HepG2 (cell line): ENCODE data around the gene SHF. TPM values are rescaled to one million over a fixed set of nuclear protein-coding genes. Genes with fewer than 3 reads are reported as not detected.
A peak's percentile ranks its signal among the peaks of the same experiment; 100 is the strongest.

Experiments used
- ATF2 ChIP-seq: sonication (generic); formaldehyde crosslinking; IDR thresholded peaks from 2 replicates; pipeline ENCODE4 v1.4.0; 2020; ENCODE audit warnings: missing genetic modification reagents
- CHCHD3 ChIP-seq: sonication (generic); formaldehyde crosslinking; IDR thresholded peaks from 2 replicates; pipeline ENCODE4 v1.8.0; 2022; ENCODE audit warnings: mild to moderate bottlenecking, missing genetic modification reagents, moderate library complexity
- EZH2 ChIP-seq: conservative IDR thresholded peaks from 2 replicates; pipeline ENCODE4 v1.6.1; 2012; ENCODE audit warnings: mild to moderate bottlenecking, low read depth, low read length, moderate library complexity
- HCFC1 ChIP-seq: fragments of 150-350 bp; IDR thresholded peaks from 2 replicates; pipeline ENCODE4 v1.6.1; 2014; ENCODE audit warnings: low read depth, low read length
- HMG20B ChIP-seq: conservative IDR thresholded peaks from 2 replicates; pipeline ENCODE4 v1.6.1; 2016; ENCODE audit warnings: missing genetic modification reagents, missing compliant biosample characterization
- KLF15 ChIP-seq: sonication (generic); formaldehyde crosslinking; IDR thresholded peaks from 2 replicates; pipeline ENCODE4 v1.8.1; 2023; ENCODE audit warnings: borderline replicate concordance, mild to moderate bottlenecking, inconsistent platforms, missing genetic modification reagents, mixed read lengths
- NFYC ChIP-seq: IDR thresholded peaks from 2 replicates; pipeline ENCODE4 v1.6.1; 2016; ENCODE audit warnings: missing genetic modification reagents, missing compliant biosample characterization
- RXRA ChIP-seq: sonication (generic); formaldehyde crosslinking; IDR thresholded peaks from 2 replicates; pipeline ENCODE4 v1.5.1; 2020; ENCODE audit warnings: missing genetic modification reagents
- SKI ChIP-seq: fragments of 450-650 bp; IDR thresholded peaks from one replicate; pipeline ENCODE4 v1.6.1; 2018; ENCODE audit warnings: mild to moderate bottlenecking; ENCODE audit not compliant: partially characterized antibody
- SNAPC4 ChIP-seq: sonication (generic); formaldehyde crosslinking; IDR thresholded peaks from 2 replicates; pipeline ENCODE4 v1.4.0; 2020; ENCODE audit warnings: mild to moderate bottlenecking, missing genetic modification reagents
- SP2 ChIP-seq: sonication (generic); formaldehyde crosslinking; IDR thresholded peaks from 2 replicates; pipeline ENCODE4 v1.5.1; 2020; ENCODE audit warnings: mild to moderate bottlenecking, missing genetic modification reagents
- ZFAT ChIP-seq: sonication (generic); formaldehyde crosslinking; conservative IDR thresholded peaks from 2 replicates; pipeline ENCODE4 v1.8.1; 2023; ENCODE audit warnings: missing genetic modification reagents, inconsistent platforms
- ZFY ChIP-seq: sonication (generic); formaldehyde crosslinking; IDR thresholded peaks from 2 replicates; pipeline ENCODE4 v1.4.0; 2020; ENCODE audit warnings: missing genetic modification reagents
- ZNF430 ChIP-seq: sonication (generic); formaldehyde crosslinking; IDR thresholded peaks from 2 replicates; pipeline ENCODE4 v1.9.0; 2021; ENCODE audit warnings: mild to moderate bottlenecking, missing genetic modification reagents
- ZNF530 ChIP-seq: sonication (generic); formaldehyde crosslinking; IDR thresholded peaks from 2 replicates; pipeline ENCODE4 v1.5.0; 2020; ENCODE audit warnings: low read depth, mild to moderate bottlenecking, missing genetic modification reagents
- ZNF546 ChIP-seq: sonication (generic); formaldehyde crosslinking; conservative IDR thresholded peaks from 2 replicates; pipeline ENCODE4 v1.8.1; 2023; ENCODE audit warnings: mild to moderate bottlenecking, missing genetic modification reagents
- ZNF609 ChIP-seq: sonication (generic); formaldehyde crosslinking; IDR thresholded peaks from 2 replicates; pipeline ENCODE4 v1.4.0; 2020; ENCODE audit warnings: mild to moderate bottlenecking, missing genetic modification reagents, borderline replicate concordance
- polyA plus RNA-seq, 8 experiments: library from polyadenylated mRNA; depleted of rRNA in 3 of 8; stranded (reverse) in 7 of 8; unstranded in 1 of 8; fragments of >200 nt; fragmentation: Illumina TruSeq in 4 of 8; extraction: Trizol in 4 of 8; gene quantifications; 2 replicates each; pipeline versions ENCODE4 v1.2.1 to v1.2.3, GENCODE V29; 2011 to 2016; ENCODE audit warnings: low read depth in 4 of 8, missing spikeins in 1 of 8, mixed read lengths in 1 of 8; ENCODE audit not compliant: insufficient read depth in 1 of 8
- total RNA-seq, 5 experiments: library from RNA; depleted of rRNA; stranded (reverse); fragments of >200 nt; fragmentation: Illumina TruSeq; extraction: Trizol; gene quantifications; 2 replicates each; pipeline ENCODE4 v1.2.3, GENCODE V29; 2016; ENCODE audit warnings: low read depth in 1 of 5

Gene SHF
- total and polyA plus RNA-seq, 2 of the 13 experiments (the other 11 are each of a cell fraction or from before 2014, with no cell fraction given) = 20.9 to 25.5 TPM

GRCh38 chr15:45162771-45163507 lies 24.8 kb downstream of the SHF start (continued):
- no peak for TF ChIP-seq HCFC1
- no peak for TF ChIP-seq SKI
- no peak for TF ChIP-seq ZNF530 (CRISPR knock-in tag)
- TF ChIP-seq SNAPC4 = no peak
- TF ChIP-seq RXRA (CRISPR knock-in tag) = no peak; the same call in 1 of the 2 replicates
- TF ChIP-seq ZFAT = no peak
- no peak for TF ChIP-seq HMG20B (CRISPR knock-in tag)
- TF ChIP-seq KLF15 = no peak
- TF ChIP-seq NFYC (CRISPR knock-in tag) = no peak
- no peak for TF ChIP-seq EZH2
- TF ChIP-seq SP2 = peak; percentile 15; the same call in 1 of the 2 replicates
- TF ChIP-seq ATF2 (CRISPR knock-in tag) = peak; percentile 43; the same call in 1 of the 2 replicates
- no peak for TF ChIP-seq ZNF609 (CRISPR knock-in tag)
- TF ChIP-seq ZNF430 = no peak
- no peak for TF ChIP-seq CHCHD3 (CRISPR knock-in tag)
- no peak for TF ChIP-seq ZNF546 (CRISPR knock-in tag)
- TF ChIP-seq ZFY (CRISPR knock-in tag) = 0 out of 2 replicates have a peak, but pooled peaks have one; percentile 14
